Vagina (tissue), 2 donors: ENCODE data around the gene SYF2.

Experiments used
- POLR2A ChIP-seq, 2 donors: fragments of 450-650 bp; IDR thresholded peaks; one replicate each; pipeline ENCODE4 v1.6.1; 2017; ENCODE audit warnings: antibody characterized with exemption in 2 of 2, mild to moderate bottlenecking in 2 of 2, moderate library complexity in 2 of 2
- POLR2AphosphoS5 ChIP-seq, 2 donors: sonication (generic); formaldehyde crosslinking; IDR thresholded peaks; one replicate each; pipeline ENCODE4 v1.9.0; 2017; ENCODE audit warnings: antibody characterized with exemption in 2 of 2, mild to moderate bottlenecking in 2 of 2, low read depth in 1 of 2; ENCODE audit not compliant: insufficient read depth in 1 of 2
- TF ChIP-seq, protein P1 (sequence below), 3 experiments: fragments of 450-650 bp in 2 of 3; fragments of 200-600 bp in 1 of 3; sonication (generic) in 1 of 3; IDR thresholded peaks; one replicate each; pipeline ENCODE4 v1.5.1; 2017 to 2019; ENCODE audit warnings: antibody characterized with exemption in 3 of 3, mild to moderate bottlenecking in 2 of 3, moderate library complexity in 2 of 3

GRCh38 chr1:25198663-25199252, 33.5 kb downstream of the SYF2 start:
- TF ChIP-seq, protein P1, sequence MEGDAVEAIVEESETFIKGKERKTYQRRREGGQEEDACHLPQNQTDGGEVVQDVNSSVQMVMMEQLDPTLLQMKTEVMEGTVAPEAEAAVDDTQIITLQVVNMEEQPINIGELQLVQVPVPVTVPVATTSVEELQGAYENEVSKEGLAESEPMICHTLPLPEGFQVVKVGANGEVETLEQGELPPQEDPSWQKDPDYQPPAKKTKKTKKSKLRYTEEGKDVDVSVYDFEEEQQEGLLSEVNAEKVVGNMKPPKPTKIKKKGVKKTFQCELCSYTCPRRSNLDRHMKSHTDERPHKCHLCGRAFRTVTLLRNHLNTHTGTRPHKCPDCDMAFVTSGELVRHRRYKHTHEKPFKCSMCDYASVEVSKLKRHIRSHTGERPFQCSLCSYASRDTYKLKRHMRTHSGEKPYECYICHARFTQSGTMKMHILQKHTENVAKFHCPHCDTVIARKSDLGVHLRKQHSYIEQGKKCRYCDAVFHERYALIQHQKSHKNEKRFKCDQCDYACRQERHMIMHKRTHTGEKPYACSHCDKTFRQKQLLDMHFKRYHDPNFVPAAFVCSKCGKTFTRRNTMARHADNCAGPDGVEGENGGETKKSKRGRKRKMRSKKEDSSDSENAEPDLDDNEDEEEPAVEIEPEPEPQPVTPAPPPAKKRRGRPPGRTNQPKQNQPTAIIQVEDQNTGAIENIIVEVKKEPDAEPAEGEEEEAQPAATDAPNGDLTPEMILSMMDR (IDR thresholded peaks at IDR 0.05): no peak
- TF ChIP-seq POLR2AphosphoS5 (IDR thresholded peaks at IDR 0.05; ENCODE audit: insufficient read depth in 1 of 2, low read depth in 1 of 2) (no peak), POLR2A (IDR thresholded peaks at IDR 0.05) (no peak)
